HG02571 (cell line): ENCODE data around the gene GLI3.

ENCODE experiments used
- ATAC-seq: cut with Tn5 transposase; IDR thresholded peaks from one replicate; pipeline ENCODE4 v1.9.1; 2021; ENCODE audit warnings: mild to moderate bottlenecking, moderate library complexity; ENCODE audit not compliant: unreplicated experiment

The GLI3 gene

GRCh38 chr7:42085531-42085930, 151.5 kb downstream of the GLI3 start:
- no peak for ATAC-seq

- ATAC-seq, result no peak
These were observed 152.7 kb downstream of the GLI3 start for GRCh38 chr7:42084263-42084662.

- ATAC-seq, result no peak
These were observed 153.7 kb downstream of the GLI3 start for GRCh38 chr7:42083284-42083683.

- no peak for ATAC-seq
These were observed 154.9 kb downstream of the GLI3 start for GRCh38 chr7:42082144-42082543.

- ATAC-seq, result no peak
These were observed 155.3 kb downstream of the GLI3 start for GRCh38 chr7:42081671-42082070.

GRCh38 chr7:42080841-42081586, 156.0 kb downstream of the GLI3 start:
- no peak for ATAC-seq

GRCh38 chr7:42077271-42078135, 159.5 kb downstream of the GLI3 start:
- ATAC-seq, result no peak

GRCh38 chr7:42076870-42077269, 160.1 kb downstream of the GLI3 start:
- ATAC-seq, result no peak

- ATAC-seq, result no peak
These were observed 161.6 kb downstream of the GLI3 start for GRCh38 chr7:42075418-42075817.

GRCh38 chr7:42074076-42074475, 162.9 kb downstream of the GLI3 start:
- ATAC-seq, result no peak

GRCh38 chr7:42071372-42072261, 165.4 kb downstream of the GLI3 start:
- no peak for ATAC-seq

- no peak for ATAC-seq
These were observed 166.9 kb downstream of the GLI3 start for GRCh38 chr7:42070068-42070467.

GRCh38 chr7:42069590-42069989, 167.4 kb downstream of the GLI3 start:
- no peak for ATAC-seq

GRCh38 chr7:42068554-42069280, 168.3 kb downstream of the GLI3 start:
- no peak for ATAC-seq

- no peak for ATAC-seq
These were observed 171.1 kb downstream of the GLI3 start for GRCh38 chr7:42065942-42066341.

- no peak for ATAC-seq
These were observed 172.0 kb downstream of the GLI3 start for GRCh38 chr7:42065015-42065414.

GRCh38 chr7:42064534-42064933, 172.5 kb downstream of the GLI3 start:
- ATAC-seq, result no peak

GRCh38 chr7:42059275-42059674, 177.7 kb downstream of the GLI3 start:
- ATAC-seq, result no peak

GRCh38 chr7:42057331-42057730, 179.7 kb downstream of the GLI3 start:
- no peak for ATAC-seq

- no peak for ATAC-seq
These were observed 181.8 kb downstream of the GLI3 start for GRCh38 chr7:42055171-42055570.
